ENCODE measurements around the gene PDE6H. TPM values are rescaled to one million over a fixed set of nuclear protein-coding genes. Genes with fewer than 3 reads are reported as not detected.

Gene PDE6H
- total RNA-seq, 1 donor from 2014 or later = not detected

GRCh38 chr12:14962797-14963196, 10.0 kb upstream of the PDE6H start:
- intact Hi-C loops (cut with DNase I) = no loop called here
- DNase-seq (ENCODE audit: low spot score) = no peak

- DNase-seq (ENCODE audit: low spot score) = no peak
- intact Hi-C loops (cut with DNase I) = no loop called here
Observed at GRCh38 chr12:14963520-14963919, 9.3 kb upstream of the PDE6H start.

GRCh38 chr12:14964406-14964805, 8.4 kb upstream of the PDE6H start:
- no peak for DNase-seq (ENCODE audit: low spot score)
- intact Hi-C loops (cut with DNase I) = no loop called here

GRCh38 chr12:14965221-14965620, 7.6 kb upstream of the PDE6H start:
- no peak for DNase-seq (ENCODE audit: low spot score)
- intact Hi-C loops (cut with DNase I) = no loop called here

- intact Hi-C loops (cut with DNase I) = no loop called here
- DNase-seq (ENCODE audit: low spot score) = no peak
Observed at GRCh38 chr12:14968478-14968877, 4.4 kb upstream of the PDE6H start.

- no peak for DNase-seq (ENCODE audit: low spot score)
- intact Hi-C loops (cut with DNase I) = no loop called here
Observed at GRCh38 chr12:14970473-14970872, 2.4 kb upstream of the PDE6H start.

- DNase-seq (ENCODE audit: low spot score) = no peak
- intact Hi-C loops (cut with DNase I) = no loop called here
Observed at GRCh38 chr12:14974633-14975032, 1.8 kb downstream of the PDE6H start.

- no peak for DNase-seq (ENCODE audit: low spot score)
Observed at GRCh38 chr12:14975457-14975856, 2.6 kb downstream of the PDE6H start.

GRCh38 chr12:14976658-14977057, 3.8 kb downstream of the PDE6H start:
- intact Hi-C loops (cut with DNase I) = no loop called here

More at GRCh38 chr12:14975457-14975856, 2.6 kb downstream of the PDE6H start:
- intact Hi-C loops (cut with DNase I) = no loop called here

GRCh38 chr12:14979468-14979867, 6.6 kb downstream of the PDE6H start:
- intact Hi-C loops (cut with DNase I) = no loop called here
- DNase-seq (ENCODE audit: low spot score) = no peak

More at GRCh38 chr12:14976658-14977057, 3.8 kb downstream of the PDE6H start:
- no peak for DNase-seq (ENCODE audit: low spot score)

- no peak for DNase-seq (ENCODE audit: low spot score)
- intact Hi-C loops (cut with DNase I) = no loop called here
Observed at GRCh38 chr12:14981049-14981448, 8.2 kb downstream of the PDE6H start.

GRCh38 chr12:14982562-14982961, 9.7 kb downstream of the PDE6H start:
- intact Hi-C loops (cut with DNase I) = no loop called here
- DNase-seq (ENCODE audit: low spot score) = no peak

- intact Hi-C loops (cut with DNase I) = no loop called here
- no peak for DNase-seq (ENCODE audit: low spot score)
Observed at GRCh38 chr12:14982991-14983390, 10.1 kb downstream of the PDE6H start.

- no peak for DNase-seq (ENCODE audit: low spot score)
- intact Hi-C loops (cut with DNase I) = no loop called here
Observed at GRCh38 chr12:14984036-14984435, 11.2 kb downstream of the PDE6H start.

- DNase-seq (ENCODE audit: low spot score) = no peak
- intact Hi-C loops (cut with DNase I) = no loop called here
Observed at GRCh38 chr12:14984766-14985285, 12.0 kb downstream of the PDE6H start.

GRCh38 chr12:14986449-14986848, 13.6 kb downstream of the PDE6H start:
- intact Hi-C loops (cut with DNase I) = no loop called here

GRCh38 chr12:14988035-14988434, 15.2 kb downstream of the PDE6H start:
- no peak for DNase-seq (ENCODE audit: low spot score)

More at GRCh38 chr12:14986449-14986848, 13.6 kb downstream of the PDE6H start:
- DNase-seq (ENCODE audit: low spot score) = no peak

GRCh38 chr12:14989790-14990189, 16.9 kb downstream of the PDE6H start:
- intact Hi-C loops (cut with DNase I) = loop anchor here (5.0 kb wide), 1 partner anchor 267 kb away; no protein-coding TSS in a partner anchor
- DNase-seq (ENCODE audit: low spot score) = no peak

More at GRCh38 chr12:14988035-14988434, 15.2 kb downstream of the PDE6H start:
- intact Hi-C loops (cut with DNase I) = no loop called here

GRCh38 chr12:14991069-14991468, 18.2 kb downstream of the PDE6H start:
- intact Hi-C loops (cut with DNase I) = loop anchor here (5.0 kb wide), 1 partner anchor 269 kb away; no protein-coding TSS in a partner anchor

GRCh38 chr12:14992673-14993072, 19.8 kb downstream of the PDE6H start:
- intact Hi-C loops (cut with DNase I) = loop anchor here (5.0 kb wide), 1 partner anchor 270 kb away; no protein-coding TSS in a partner anchor
- DNase-seq (ENCODE audit: low spot score) = no peak

More at GRCh38 chr12:14991069-14991468, 18.2 kb downstream of the PDE6H start:
- no peak for DNase-seq (ENCODE audit: low spot score)

- intact Hi-C loops (cut with DNase I) = loop anchor here (5.0 kb wide), 1 partner anchor 271 kb away; no protein-coding TSS in a partner anchor
- DNase-seq (ENCODE audit: low spot score) = no peak
Observed at GRCh38 chr12:14993117-14993516, 20.3 kb downstream of the PDE6H start.
